ENCODE results near the gene ANXA5. TPM values are rescaled to one million over a fixed set of nuclear protein-coding genes. Genes with fewer than 3 reads are reported as not detected.

Gene ANXA5
- total and polyA plus RNA-seq, 2 donors (not counting 1 experiment from before 2014, with no cell fraction given): 42.4 to 67.8 TPM

DNA sequence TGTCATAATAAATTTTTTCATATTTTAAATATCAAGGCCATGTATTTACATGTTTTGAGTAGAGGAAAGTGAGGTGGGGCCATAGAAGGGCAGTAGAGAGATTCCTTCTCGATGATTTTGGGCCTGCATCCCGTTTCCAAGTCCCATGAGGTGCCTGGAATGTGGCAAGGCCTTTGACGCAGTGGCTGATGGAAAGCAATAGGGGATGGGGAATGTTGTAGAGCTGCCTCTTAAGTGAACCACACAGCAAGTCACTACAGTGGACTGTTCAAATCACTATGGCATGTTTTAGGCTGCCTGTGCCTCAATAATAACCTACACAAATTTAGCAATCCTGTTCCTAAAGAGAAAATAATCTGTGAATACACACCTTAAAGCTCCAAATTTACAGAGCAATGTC lies 48.3 kb downstream of the ANXA5 start:
- Histone ChIP-seq H3K4me2 (replicated peaks; ENCODE audit: low read depth, low read length, poor library complexity, severe bottlenecking) (no peak overlapping the region), H3K4me1 (ENCODE audit: control insufficient read depth in 2 of 2, insufficient read depth in 2 of 2, low read length in 2 of 2) (no peaks in the 10 kb centered on the region), H3K9me3 (ENCODE audit: control extremely low read depth in 1 of 3, control insufficient read depth in 2 of 3, insufficient read depth in 1 of 3, low read length in 2 of 3) (no peaks in the 10 kb centered on the region), H3K36me3 (replicated peaks in 1 of 2; ENCODE audit: control extremely low read depth in 1 of 2, control insufficient read depth in 1 of 2, extremely low read depth in 1 of 2, insufficient read depth in 2 of 2, low read length in 1 of 2) (no peaks in the 10 kb centered on the region), H3K27me3 (replicated peaks in 1 of 4; ENCODE audit: control extremely low read depth in 1 of 4, control insufficient read depth in 3 of 4, insufficient read depth in 4 of 4, low read length in 3 of 4) (no peaks in the 10 kb centered on the region), H4K20me1 (ENCODE audit: control insufficient read depth, insufficient read depth, low read length, poor library complexity, severe bottlenecking) (no peaks in the 10 kb centered on the region), H3K9ac (ENCODE audit: low read length) (no peak overlapping the region), H3K4me3 (ENCODE audit: control extremely low read depth in 1 of 5, extremely low read depth in 1 of 5, insufficient read depth in 1 of 5, low read depth in 2 of 5, low read length in 4 of 5) (no peak overlapping the region), H3K27ac (ENCODE audit: low read length in 2 of 2) (no peak overlapping the region), H3K79me2 (ENCODE audit: control insufficient read depth, insufficient read depth, low read length) (no peaks in the 10 kb centered on the region), H2AFZ (ENCODE audit: insufficient read depth, low read depth, low read length, poor library complexity, severe bottlenecking) (no peak overlapping the region)
- ChIA-PET CTCF (no interaction called here), POLR2A (no interaction called here)
- TF ChIP-seq, protein P1, sequence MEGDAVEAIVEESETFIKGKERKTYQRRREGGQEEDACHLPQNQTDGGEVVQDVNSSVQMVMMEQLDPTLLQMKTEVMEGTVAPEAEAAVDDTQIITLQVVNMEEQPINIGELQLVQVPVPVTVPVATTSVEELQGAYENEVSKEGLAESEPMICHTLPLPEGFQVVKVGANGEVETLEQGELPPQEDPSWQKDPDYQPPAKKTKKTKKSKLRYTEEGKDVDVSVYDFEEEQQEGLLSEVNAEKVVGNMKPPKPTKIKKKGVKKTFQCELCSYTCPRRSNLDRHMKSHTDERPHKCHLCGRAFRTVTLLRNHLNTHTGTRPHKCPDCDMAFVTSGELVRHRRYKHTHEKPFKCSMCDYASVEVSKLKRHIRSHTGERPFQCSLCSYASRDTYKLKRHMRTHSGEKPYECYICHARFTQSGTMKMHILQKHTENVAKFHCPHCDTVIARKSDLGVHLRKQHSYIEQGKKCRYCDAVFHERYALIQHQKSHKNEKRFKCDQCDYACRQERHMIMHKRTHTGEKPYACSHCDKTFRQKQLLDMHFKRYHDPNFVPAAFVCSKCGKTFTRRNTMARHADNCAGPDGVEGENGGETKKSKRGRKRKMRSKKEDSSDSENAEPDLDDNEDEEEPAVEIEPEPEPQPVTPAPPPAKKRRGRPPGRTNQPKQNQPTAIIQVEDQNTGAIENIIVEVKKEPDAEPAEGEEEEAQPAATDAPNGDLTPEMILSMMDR (IDR thresholded peaks at IDR 0.05): no peak
- TF ChIP-seq EZH2 (IDR thresholded peaks at IDR 0.05; ENCODE audit: borderline replicate concordance, insufficient read depth, low read depth, low read length, poor library complexity, severe bottlenecking): no peak
- Mint-ChIP-seq H3K9me3 (ENCODE audit: insufficient read depth) (no peaks in the 10 kb centered on the region), H3K27me3 (peaks cover 13% of the 10 kb centered on the region), H3K4me1 (no peaks in the 10 kb centered on the region), H3K4me3 (no peak overlapping the region), H3K27ac (no peak overlapping the region)
- intact Hi-C loops (cut with micrococcal nuclease): no loop called here
- no peak for ATAC-seq (ENCODE audit: low read depth)
- 0% methylated on average over 2 of the region's 3 CpGs for WGBS (ENCODE audit: insufficient coverage)
- no peak for DNase-seq

DNA sequence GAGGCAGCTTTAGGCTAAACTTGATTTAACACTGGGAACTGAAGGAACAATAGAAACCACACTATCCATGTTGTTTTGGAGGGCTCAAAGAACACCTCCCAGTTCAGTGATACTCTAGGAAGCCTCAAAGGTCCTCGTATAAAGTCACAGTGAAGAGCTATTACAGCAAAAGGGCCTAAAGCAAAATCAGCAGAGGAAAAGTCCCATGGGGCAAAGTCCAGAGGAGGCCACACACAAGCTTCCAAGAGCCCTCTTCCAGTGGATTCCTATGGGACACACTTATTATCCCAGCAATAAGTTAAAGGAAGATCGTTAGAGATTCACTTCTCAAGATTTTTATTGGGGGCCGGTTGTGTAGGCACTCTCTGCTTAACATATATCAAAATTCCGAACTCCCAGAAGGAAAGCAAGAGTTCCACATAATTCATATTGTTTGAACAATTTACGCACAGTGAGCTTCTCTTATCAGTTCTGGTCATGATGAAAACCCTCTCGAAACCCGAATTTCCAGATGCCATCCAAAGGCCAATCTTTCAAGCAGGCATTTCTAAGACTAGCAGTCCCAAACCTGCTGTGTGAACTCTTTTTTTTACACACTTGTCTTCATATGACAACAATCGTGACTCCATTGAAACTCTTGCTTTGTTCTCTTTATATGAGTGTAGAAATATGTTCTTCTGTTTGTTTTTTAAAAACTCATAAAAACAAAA lies 53.7 kb downstream of the ANXA5 start:
- TF ChIP-seq, protein P1 (IDR thresholded peaks at IDR 0.05): no peak
- no peaks in the 10 kb centered on the region for H3K9me3 Mint-ChIP-seq (ENCODE audit: insufficient read depth)
- no peaks in the 10 kb centered on the region for H3K4me1 ChIP-seq (ENCODE audit: control insufficient read depth in 2 of 2, insufficient read depth in 2 of 2, low read length in 2 of 2)
- no peak overlapping the region for H2AFZ ChIP-seq (ENCODE audit: insufficient read depth, low read depth, low read length, poor library complexity, severe bottlenecking)
- H3K79me2 ChIP-seq (ENCODE audit: control insufficient read depth, insufficient read depth, low read length): no peaks in the 10 kb centered on the region
- no peaks in the 10 kb centered on the region for H3K27me3 ChIP-seq (replicated peaks in 1 of 4; ENCODE audit: control extremely low read depth in 1 of 4, control insufficient read depth in 3 of 4, insufficient read depth in 4 of 4, low read length in 3 of 4)
- DNase-seq (no peak), ATAC-seq (ENCODE audit: low read depth) (no peak)
- no peak overlapping the region for H3K27ac Mint-ChIP-seq
- H3K4me3 Mint-ChIP-seq: no peak overlapping the region
- ChIA-PET CTCF (no interaction called here), POLR2A (no interaction called here)
- H3K9me3 ChIP-seq (ENCODE audit: control extremely low read depth in 1 of 3, control insufficient read depth in 2 of 3, insufficient read depth in 1 of 3, low read length in 2 of 3): no peaks in the 10 kb centered on the region
- intact Hi-C loops (cut with micrococcal nuclease): no loop called here
- H3K4me2 ChIP-seq (replicated peaks; ENCODE audit: low read depth, low read length, poor library complexity, severe bottlenecking): no peak overlapping the region
- H4K20me1 ChIP-seq (ENCODE audit: control insufficient read depth, insufficient read depth, low read length, poor library complexity, severe bottlenecking): no peaks in the 10 kb centered on the region
- peaks cover 16% of the 10 kb centered on the region for H3K27me3 Mint-ChIP-seq
- H3K4me1 Mint-ChIP-seq: no peaks in the 10 kb centered on the region
- H3K36me3 ChIP-seq (replicated peaks in 1 of 2; ENCODE audit: control extremely low read depth in 1 of 2, control insufficient read depth in 1 of 2, extremely low read depth in 1 of 2, insufficient read depth in 2 of 2, low read length in 1 of 2): no peaks in the 10 kb centered on the region
- H3K27ac ChIP-seq (ENCODE audit: low read length in 2 of 2): no peak overlapping the region
- H3K9ac ChIP-seq (ENCODE audit: low read length): no peak overlapping the region
- no peak overlapping the region for H3K4me3 ChIP-seq (ENCODE audit: control extremely low read depth in 1 of 5, extremely low read depth in 1 of 5, insufficient read depth in 1 of 5, low read depth in 2 of 5, low read length in 4 of 5)
- 95% methylated on average over 7 of the region's 8 CpGs for WGBS (ENCODE audit: insufficient coverage)
